Stimulated activated CD4-positive, alpha-beta T cell treated with anti-CD3 and anti-CD28 coated beads, TNF-alpha, amount 100 ng/mL, for 4 hours (primary cell): ENCODE results near the gene PBX3.
"Not testable (repeated sequence)": the region's sequence is repeated elsewhere in the genome, so short reads cannot be mapped to it uniquely, and the experiment has no call there.

Experiments used
- DNase-seq, 3 experiments: peaks; one replicate each; pipeline ENCODE4 v3.0.0-alpha.2; 2020; ENCODE audit warnings: low read depth in 3 of 3

Gene PBX3

GRCh38 chr9:125823874-125824406 is 76.8 kb downstream of the PBX3 start:
- DNase-seq = not testable (repeated sequence)

GRCh38 chr9:125825762-125826161 is 78.6 kb downstream of the PBX3 start:
- DNase-seq = no peak

GRCh38 chr9:125826850-125827249 is 79.7 kb downstream of the PBX3 start:
- no peak for DNase-seq

DNA sequence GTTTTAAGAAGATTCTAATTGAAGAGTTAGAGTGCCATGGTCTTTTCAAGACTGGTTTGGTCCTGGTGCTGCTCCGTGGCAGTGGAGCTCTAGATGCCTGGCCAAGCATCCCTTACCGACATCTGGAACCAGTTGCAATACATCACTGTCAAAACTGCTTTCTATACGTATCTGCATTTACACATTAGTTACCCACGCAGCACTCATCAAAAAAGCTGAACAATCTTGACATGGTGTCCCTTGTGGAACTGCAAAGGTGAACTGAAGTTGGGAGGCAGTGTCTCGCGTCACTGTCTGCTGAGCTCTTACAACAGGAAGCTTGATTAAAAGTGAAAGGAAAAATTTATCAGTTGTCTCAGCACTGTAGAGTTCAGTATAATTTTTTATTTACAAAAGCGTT is 82.6 kb downstream of the PBX3 start:
- DNase-seq = peak in 2 of 3 experiments; percentile 13 to 19

DNA sequence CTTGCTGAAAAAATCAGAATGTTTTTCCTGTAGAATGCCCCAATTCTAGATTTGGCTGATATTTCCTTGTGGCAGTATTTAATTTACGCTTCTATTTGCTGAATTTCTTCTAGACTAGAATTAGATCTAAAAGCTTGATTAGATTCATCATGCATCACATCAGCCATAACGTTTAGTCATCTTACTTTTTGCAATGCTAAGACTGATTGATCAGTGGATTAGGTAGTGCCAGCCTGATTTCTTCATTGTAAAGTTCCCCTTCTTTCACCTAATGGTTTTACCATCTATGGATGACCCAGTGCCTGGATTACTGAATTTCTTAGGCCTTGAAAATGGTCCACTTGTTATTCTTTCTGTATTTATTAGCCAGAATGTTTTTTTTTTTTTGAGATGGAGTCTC is 83.9 kb downstream of the PBX3 start:
- DNase-seq = no peak

GRCh38 chr9:125831616-125832015 is 84.4 kb downstream of the PBX3 start:
- no peak for DNase-seq

GRCh38 chr9:125835655-125836054 is 88.5 kb downstream of the PBX3 start:
- no peak for DNase-seq

DNA sequence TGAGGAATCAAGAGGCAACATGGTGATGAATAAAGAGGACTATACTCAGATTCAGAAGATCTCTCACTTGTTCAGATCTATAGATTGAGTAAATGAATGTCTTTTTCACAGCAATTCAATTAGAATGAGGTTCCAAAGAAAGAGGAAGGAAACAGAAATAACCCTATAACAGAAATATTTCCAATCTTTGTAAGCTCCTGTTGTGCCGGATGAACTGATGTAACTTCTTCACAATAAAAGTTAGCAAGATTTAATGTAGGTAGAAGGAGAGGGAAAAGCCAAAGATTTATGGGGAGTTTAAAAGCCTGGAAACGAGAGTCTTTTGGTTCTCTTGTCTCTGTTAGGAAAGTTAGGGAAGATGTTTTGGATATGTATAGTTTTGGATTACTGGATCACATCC is 92.1 kb downstream of the PBX3 start:
- DNase-seq = no peak

DNA sequence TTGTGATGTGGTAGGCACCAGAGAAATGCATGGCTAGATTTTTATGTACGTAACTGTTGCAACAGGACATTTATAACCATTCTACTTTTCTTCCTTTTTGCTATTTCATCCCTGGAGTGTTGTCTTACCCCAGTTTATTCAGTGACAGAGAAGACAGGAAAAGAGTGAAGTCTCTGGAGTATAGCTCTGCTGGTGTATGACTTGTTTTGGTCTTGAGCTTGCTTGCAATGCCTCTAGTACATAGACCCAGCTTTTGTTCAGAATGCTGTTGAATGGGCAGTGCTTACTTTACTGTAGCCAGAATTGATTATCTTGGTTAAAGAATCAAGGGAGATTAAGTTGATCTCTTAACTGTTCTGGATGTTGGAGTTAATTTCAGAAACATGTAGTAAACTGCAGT is 94.3 kb downstream of the PBX3 start:
- no peak for DNase-seq

DNA sequence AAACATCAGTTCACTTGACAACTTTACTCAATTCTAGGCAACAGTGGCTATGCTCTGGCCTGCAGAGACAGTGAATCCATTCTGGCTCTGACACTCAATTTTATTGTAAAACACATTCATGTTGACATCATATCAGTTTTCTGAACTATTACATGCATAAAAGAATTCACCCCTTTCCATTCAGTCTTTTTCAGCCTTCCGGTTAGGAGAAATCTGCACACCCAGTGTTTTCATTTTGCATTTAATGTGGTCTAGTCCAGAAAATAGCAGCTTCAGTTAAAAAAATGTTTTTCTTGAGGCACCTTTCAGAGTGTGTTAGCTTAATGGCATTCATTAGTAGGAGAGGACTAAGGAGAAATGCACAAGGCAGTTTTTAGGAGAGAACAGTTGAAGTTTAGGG is 95.1 kb downstream of the PBX3 start:
- no peak for DNase-seq

DNA sequence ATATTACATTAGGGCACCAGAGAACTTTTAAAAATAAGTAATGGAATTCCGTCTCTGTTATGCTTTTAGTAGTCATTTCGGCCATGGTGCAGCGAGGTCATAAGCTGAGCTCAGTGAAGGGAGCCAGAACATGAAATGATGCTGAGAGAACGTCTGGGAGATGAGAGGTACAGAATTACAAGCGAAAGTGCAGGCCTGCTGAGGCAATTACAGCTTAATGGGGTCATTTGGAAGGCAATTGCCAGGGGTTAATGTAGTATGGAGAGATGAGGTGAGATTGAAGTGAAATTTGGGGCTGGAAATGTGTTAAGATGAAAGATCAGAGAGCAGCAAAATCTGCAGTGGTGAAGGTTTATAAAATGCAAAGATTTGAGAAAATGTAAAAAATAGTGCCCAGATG is 96.5 kb downstream of the PBX3 start:
- DNase-seq = no peak

- no peak for DNase-seq
These were observed 97.4 kb downstream of the PBX3 start for GRCh38 chr9:125844611-125845010.

GRCh38 chr9:125845271-125845808 is 98.2 kb downstream of the PBX3 start:
- DNase-seq = no peak

GRCh38 chr9:125847735-125848134 is 100.6 kb downstream of the PBX3 start:
- no peak for DNase-seq

DNA sequence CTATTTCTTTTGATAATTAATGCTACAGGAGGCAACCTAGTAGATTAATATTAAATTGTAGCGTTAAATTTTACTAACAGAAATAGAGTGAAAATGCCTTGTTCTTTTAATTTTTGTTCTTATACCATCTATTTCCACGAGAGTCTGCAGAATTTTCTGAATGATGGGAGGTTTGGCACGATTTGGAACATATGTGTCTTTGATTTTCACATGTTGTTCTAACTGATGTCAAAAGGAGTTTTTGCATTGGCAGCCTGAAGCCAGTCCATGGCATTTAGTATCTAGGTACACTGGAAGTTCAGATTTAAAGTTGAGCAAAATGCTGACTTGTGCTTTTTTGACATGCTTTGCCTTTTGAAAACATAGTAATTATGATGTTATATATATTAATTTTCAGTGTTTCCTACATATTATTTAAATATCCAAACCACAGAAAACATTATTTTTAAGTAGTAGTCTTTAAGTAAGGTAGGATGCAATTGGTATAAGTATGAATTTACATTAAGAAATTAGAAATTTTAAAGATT is 103.0 kb downstream of the PBX3 start:
- no peak for DNase-seq

DNA sequence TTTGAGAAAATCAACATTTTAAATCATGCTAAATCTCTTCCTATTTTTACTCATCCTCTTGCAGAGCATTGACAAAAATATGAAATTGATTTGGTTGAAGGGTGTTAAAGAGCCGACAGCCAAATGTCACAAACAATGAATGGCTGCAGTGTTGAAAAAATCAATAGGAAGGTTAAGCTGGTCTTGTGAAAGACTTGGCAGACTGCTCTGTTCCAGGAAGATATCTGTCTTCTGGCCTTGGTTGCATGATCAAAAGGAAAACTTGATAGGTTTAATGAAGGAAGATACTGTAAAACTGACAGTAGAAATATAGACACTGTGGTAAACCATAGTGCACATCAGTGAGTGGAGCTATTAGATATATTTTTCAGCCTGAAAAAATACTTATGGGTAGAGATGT is 103.6 kb downstream of the PBX3 start:
- no peak for DNase-seq

GRCh38 chr9:125851979-125852378 is 104.8 kb downstream of the PBX3 start:
- DNase-seq = no peak

GRCh38 chr9:125852386-125852785 is 105.2 kb downstream of the PBX3 start:
- no peak for DNase-seq

DNA sequence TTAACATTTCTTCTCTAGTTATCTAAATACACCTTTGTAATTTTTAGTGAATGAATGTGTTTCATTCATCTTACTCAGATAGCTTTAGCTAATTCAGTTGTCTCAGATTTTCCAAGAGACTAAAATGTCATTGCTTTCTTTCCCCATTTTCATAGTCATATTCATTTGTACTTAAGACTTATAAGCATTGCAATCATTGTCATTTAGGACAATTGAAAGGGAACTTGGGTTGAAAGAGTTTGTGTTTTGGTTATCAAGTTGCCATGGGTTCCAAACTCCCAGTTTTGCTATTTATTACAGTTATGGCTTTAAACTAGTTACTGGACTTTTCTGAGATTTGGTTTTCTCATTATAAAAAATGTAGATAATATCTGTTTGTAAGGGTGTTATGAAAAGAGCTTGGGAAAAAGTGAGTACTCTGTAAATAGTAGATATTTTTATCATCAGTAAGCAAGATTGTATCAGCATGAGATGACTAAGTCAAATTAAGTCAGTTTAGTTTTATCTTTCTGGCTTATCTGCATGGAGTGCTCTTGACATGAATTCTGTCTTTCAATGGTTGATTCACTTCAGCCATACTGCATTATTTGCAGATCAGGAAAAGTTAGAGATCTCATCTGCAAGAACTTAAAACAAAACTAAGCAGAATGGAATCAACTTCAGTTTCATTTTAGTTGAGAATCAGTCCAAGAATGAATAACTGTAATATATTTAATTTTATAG is 107.5 kb downstream of the PBX3 start:
- no peak for DNase-seq

- DNase-seq = no peak
These were observed 109.2 kb downstream of the PBX3 start for GRCh38 chr9:125856331-125856730.

- no peak for DNase-seq
These were observed 114.4 kb downstream of the PBX3 start for GRCh38 chr9:125861405-125862058.

DNA sequence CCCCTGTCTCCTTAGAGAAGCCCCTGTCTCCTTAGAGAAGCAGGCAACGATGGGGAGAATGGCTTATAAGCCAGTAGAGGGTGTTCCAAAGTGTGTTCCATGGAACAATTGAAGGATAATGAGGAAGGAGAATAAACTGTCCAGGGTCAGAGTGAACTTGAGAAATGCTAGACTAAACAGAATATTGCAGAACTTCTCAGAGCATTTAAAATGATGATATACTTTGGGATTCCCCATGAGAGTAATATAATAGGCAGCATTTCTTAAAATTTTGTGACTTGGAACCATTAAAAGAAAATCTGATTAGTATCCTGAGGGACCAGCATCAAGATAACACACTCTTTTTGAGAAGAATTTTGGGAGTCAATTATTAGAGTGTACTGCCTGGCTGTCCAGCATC is 116.8 kb downstream of the PBX3 start:
- DNase-seq = no peak
